Activated T-helper 2 cell treated with anti-CD3 and anti-CD28 coated beads, Interferon-gamma antibody, Interleukin-2, Interleukin-4, amounts not matched to agents 10 μg/mL and 5 μg/mL and 100 μg/mL, durations not matched to agents 14 hours and 24 hours and 36 hours (primary cell): ENCODE measurements around the gene PTPRF. TPM values are rescaled to one million over a fixed set of nuclear protein-coding genes. Genes with fewer than 3 reads are reported as not detected.
A peak's percentile ranks its signal among the peaks of the same experiment; 100 is the strongest.
"Not testable (repeated sequence)": the region's sequence is repeated elsewhere in the genome, so short reads cannot be mapped to it uniquely, and the experiment has no call there.

ENCODE experiments used
- DNase-seq: peaks from one replicate; pipeline ENCODE4 v3.0.0; 2021; ENCODE audit warnings: low spot score
- H3K27ac Mint-ChIP-seq: one replicate; pipeline ENCODE4 v1.8.0; 2021; ENCODE audit warnings: mixed read lengths
- H3K27me3 Mint-ChIP-seq: one replicate; pipeline ENCODE4 v1.8.0; 2021; ENCODE audit warnings: low read depth, mixed read lengths
- H3K36me3 Mint-ChIP-seq: one replicate; pipeline ENCODE4 v1.8.0; 2021; ENCODE audit warnings: low read depth, mixed read lengths
- H3K4me1 Mint-ChIP-seq: one replicate; pipeline ENCODE4 v1.8.0; 2021; ENCODE audit warnings: low read depth, mixed read lengths
- H3K4me3 Mint-ChIP-seq: one replicate; pipeline ENCODE4 v1.8.0; 2021; ENCODE audit warnings: low read depth, mild to moderate bottlenecking, moderate library complexity, mixed read lengths
- H3K9me3 Mint-ChIP-seq: one replicate; pipeline ENCODE4 v1.8.0; 2021; ENCODE audit warnings: mixed read lengths
- intact Hi-C: fragments of 100-400 bp; cut with micrococcal nuclease; formaldehyde crosslinking; loops from one replicate; pipeline ENCODE4 v1.15.1; 2023
- total RNA-seq: library from RNA; stranded (reverse); gene quantifications from 2 replicates; pipeline ENCODE4 v1.2.3, GENCODE V29; 2022

The PTPRF gene
- total RNA-seq, result 3.0 and 3.2 TPM in 2 replicates

- intact Hi-C loops, result loop anchor here (5.0 kb wide), 1 partner anchor 177 kb away; the partner anchor contains the start of gene ST3GAL3
- no peak for DNase-seq
- Mint-ChIP-seq H3K4me1 (peaks cover 15% of the 10 kb centered on the region), H3K4me3 (peak within 1 kb of the TSS; percentile 87), H3K36me3 (no peaks in the 10 kb centered on the region), H3K27ac (peak within 1 kb of the TSS; percentile 48), H3K9me3 (no peaks in the 10 kb centered on the region), H3K27me3 (peaks cover 47% of the 10 kb centered on the region)
These were observed at the start of gene PTPRF for GRCh38 chr1:43530483-43531106. Gene PTPRF (plus strand): TSS chr1:43530883. CDS start chr1:43545076, 14,193 bp downstream.

DNA sequence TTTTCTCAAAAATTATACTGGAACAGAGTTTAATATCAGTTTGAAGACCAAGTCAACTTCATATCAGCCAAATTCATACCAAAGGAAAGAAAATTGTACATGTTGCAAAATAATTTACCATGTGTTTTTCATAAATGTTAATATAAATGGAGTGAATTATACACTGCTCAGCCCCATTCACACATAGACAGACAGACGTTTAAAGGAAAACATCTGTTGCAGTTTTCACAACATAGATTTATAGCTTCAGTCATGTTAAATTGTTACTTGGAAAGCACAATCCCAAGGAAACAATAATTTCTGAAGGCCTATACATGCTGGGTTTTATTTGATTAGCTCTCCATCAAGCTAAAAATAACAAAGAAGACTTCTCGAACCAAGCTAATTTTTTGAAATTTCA lies 49.2 kb upstream of the PTPRF start:
- Mint-ChIP-seq H3K9me3 (no peaks in the 10 kb centered on the region), H3K27ac (no peak overlapping the region), H3K4me3 (no peak overlapping the region), H3K36me3 (no peaks in the 10 kb centered on the region), H3K4me1 (peaks cover 6% of the 10 kb centered on the region), H3K27me3 (peaks cover 20% of the 10 kb centered on the region)
- no peak for DNase-seq
- intact Hi-C loops, result no loop called here

GRCh38 chr1:43482215-43482614 lies 48.5 kb upstream of the PTPRF start:
- H3K36me3 Mint-ChIP-seq, result no peaks in the 10 kb centered on the region
- H3K27me3 Mint-ChIP-seq, result peaks cover 15% of the 10 kb centered on the region
- intact Hi-C loops, result no loop called here
- no peak for DNase-seq
- H3K9me3 Mint-ChIP-seq, result peaks cover 4% of the 10 kb centered on the region
- no peak overlapping the region for H3K4me3 Mint-ChIP-seq
- H3K27ac Mint-ChIP-seq, result no peak overlapping the region
- peaks cover 6% of the 10 kb centered on the region for H3K4me1 Mint-ChIP-seq

- H3K27ac Mint-ChIP-seq, result no peak overlapping the region
- H3K9me3 Mint-ChIP-seq, result peaks cover 20% of the 10 kb centered on the region
- no peak for DNase-seq
- no peaks in the 10 kb centered on the region for H3K36me3 Mint-ChIP-seq
- peaks cover 8% of the 10 kb centered on the region for H3K27me3 Mint-ChIP-seq
- intact Hi-C loops, result no loop called here
- H3K4me1 Mint-ChIP-seq, result peaks cover 6% of the 10 kb centered on the region
- no peak overlapping the region for H3K4me3 Mint-ChIP-seq
These were observed 46.3 kb upstream of the PTPRF start for GRCh38 chr1:43484367-43484766.

- intact Hi-C loops, result no loop called here
- no peak overlapping the region for H3K27ac Mint-ChIP-seq
- H3K4me3 Mint-ChIP-seq, result no peak overlapping the region
- peaks cover 40% of the 10 kb centered on the region for H3K9me3 Mint-ChIP-seq
- no peaks in the 10 kb centered on the region for H3K36me3 Mint-ChIP-seq
- no peaks in the 10 kb centered on the region for H3K4me1 Mint-ChIP-seq
- H3K27me3 Mint-ChIP-seq, result peaks cover 9% of the 10 kb centered on the region
- no peak for DNase-seq
These were observed 42.5 kb upstream of the PTPRF start for GRCh38 chr1:43488165-43488564.

DNA sequence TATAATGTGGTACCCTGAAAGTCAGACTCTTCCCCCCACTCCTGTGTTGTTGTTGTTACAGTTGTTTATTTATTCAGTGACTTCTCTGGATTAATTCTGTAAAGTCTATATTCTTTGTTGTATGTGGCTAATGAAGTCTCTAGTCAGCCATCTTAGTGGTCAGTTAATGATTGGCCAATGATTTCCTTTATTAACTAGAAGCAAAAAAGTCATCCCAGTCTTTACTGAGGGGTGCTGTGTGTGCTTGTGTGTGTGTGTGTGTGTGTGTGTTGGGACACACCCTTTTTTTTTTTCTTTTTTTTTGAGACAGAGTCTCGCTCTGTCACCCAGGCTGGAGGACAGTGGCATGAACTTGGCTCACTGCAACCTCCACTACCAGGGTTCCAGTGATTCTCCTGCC lies 39.6 kb upstream of the PTPRF start:
- Mint-ChIP-seq H3K4me3 (no peak overlapping the region), H3K4me1 (no peaks in the 10 kb centered on the region), H3K9me3 (peaks cover 40% of the 10 kb centered on the region), H3K36me3 (no peaks in the 10 kb centered on the region), H3K27me3 (peaks cover 15% of the 10 kb centered on the region), H3K27ac (no peak overlapping the region)
- DNase-seq, result no peak
- intact Hi-C loops, result no loop called here

GRCh38 chr1:43492826-43493225 lies 37.9 kb upstream of the PTPRF start:
- Mint-ChIP-seq H3K27me3 (peaks cover 20% of the 10 kb centered on the region), H3K4me1 (no peaks in the 10 kb centered on the region), H3K9me3 (peaks cover 33% of the 10 kb centered on the region), H3K36me3 (no peaks in the 10 kb centered on the region), H3K4me3 (no peak overlapping the region), H3K27ac (no peak overlapping the region)
- DNase-seq, result no peak
- intact Hi-C loops, result no loop called here

DNA sequence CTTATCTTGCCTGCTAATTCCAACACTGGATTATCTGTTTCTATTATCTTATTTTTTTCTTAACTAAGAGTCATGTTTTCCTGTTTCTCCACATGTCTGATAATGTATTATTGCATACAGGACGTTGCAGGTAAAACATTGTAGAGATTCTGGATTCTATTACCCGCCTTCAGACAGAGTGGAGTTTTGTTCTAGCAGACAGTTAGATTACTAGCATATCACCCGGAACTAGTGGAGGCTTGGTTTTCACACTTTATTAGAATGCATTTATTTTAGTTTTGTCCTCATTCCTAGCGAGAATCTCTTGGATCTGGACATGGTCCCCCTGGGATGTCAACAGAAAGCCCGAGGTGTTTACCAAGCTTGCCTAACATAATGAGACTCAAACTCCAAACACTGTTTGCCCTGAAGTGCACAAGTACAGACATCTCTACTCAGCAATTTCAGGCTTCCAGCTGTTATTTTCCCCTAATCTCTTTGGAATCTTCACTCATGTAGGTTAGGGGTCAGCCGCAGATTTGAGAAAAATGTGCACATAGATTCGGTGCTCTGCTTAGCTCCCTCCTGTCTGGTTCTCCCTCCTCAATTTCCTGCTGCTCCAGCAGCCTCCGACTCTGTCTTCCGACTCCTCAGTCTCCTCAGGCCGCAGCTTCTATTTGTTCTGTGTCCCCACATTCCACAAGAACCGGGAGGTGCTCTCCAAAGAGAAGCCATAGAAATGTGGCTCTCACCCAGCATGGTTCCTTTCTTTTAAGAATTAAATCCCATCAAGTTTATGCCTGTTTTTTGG lies 36.8 kb upstream of the PTPRF start:
- Mint-ChIP-seq H3K4me3 (no peak overlapping the region), H3K36me3 (no peaks in the 10 kb centered on the region), H3K27me3 (peaks cover 21% of the 10 kb centered on the region), H3K4me1 (no peaks in the 10 kb centered on the region), H3K27ac (no peak overlapping the region), H3K9me3 (peaks cover 25% of the 10 kb centered on the region)
- no peak for DNase-seq
- intact Hi-C loops, result no loop called here

DNA sequence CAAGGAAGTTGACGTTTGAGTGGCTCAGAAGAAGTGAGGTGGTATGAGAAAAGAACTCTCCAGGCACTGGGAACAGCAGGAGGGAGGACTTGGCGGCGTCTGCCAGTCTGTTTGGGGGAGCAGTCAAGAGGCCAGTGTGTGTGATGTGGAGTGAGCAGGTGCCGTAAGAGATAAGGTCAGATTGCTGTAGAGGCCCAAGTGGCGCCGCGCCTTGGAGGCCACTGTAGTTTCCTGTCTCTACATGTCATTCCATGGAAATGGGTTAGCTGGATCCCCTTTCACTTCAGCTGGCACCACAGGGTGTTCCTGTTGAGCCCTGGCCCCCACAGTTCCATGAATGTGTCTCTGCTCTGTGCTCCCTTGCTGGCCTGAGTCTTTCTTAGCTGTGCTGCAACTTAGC lies 35.5 kb upstream of the PTPRF start:
- intact Hi-C loops, result no loop called here
- no peaks in the 10 kb centered on the region for H3K4me1 Mint-ChIP-seq
- no peaks in the 10 kb centered on the region for H3K36me3 Mint-ChIP-seq
- no peak overlapping the region for H3K4me3 Mint-ChIP-seq
- H3K27me3 Mint-ChIP-seq, result peaks cover 21% of the 10 kb centered on the region
- peaks cover 14% of the 10 kb centered on the region for H3K9me3 Mint-ChIP-seq
- H3K27ac Mint-ChIP-seq, result no peak overlapping the region
- no peak for DNase-seq

GRCh38 chr1:43499898-43500297 lies 30.8 kb upstream of the PTPRF start:
- no peaks in the 10 kb centered on the region for H3K9me3 Mint-ChIP-seq
- no peak overlapping the region for H3K27ac Mint-ChIP-seq
- H3K36me3 Mint-ChIP-seq, result no peaks in the 10 kb centered on the region
- no peaks in the 10 kb centered on the region for H3K4me1 Mint-ChIP-seq
- no peak overlapping the region for H3K4me3 Mint-ChIP-seq
- peaks cover 16% of the 10 kb centered on the region for H3K27me3 Mint-ChIP-seq
- intact Hi-C loops, result no loop called here
- no peak for DNase-seq

DNA sequence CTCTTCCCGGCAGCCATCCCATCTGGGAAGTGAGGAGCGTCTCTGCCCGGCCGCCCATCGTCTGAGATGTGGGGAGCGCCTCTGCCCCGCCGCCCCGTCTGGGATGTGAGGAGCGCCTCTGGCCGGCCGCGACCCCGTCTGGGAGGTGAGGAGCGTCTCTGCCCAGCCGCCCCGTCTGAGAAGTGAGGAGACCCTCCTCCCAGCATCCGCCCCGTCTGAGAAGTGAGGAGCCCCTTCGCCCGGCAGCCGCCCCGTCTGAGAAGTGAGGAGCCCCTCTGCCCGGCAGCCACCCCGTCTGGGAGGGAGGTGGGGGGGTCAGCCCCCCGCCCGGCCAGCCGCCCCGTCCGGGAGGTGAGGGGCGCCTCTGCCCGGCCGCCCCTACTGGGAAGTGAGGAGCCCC lies 28.9 kb upstream of the PTPRF start:
- H3K36me3 Mint-ChIP-seq, H3K9me3 Mint-ChIP-seq, intact Hi-C loops, DNase-seq, H3K4me1 Mint-ChIP-seq, H3K4me3 Mint-ChIP-seq, H3K27ac Mint-ChIP-seq: not testable (repeated sequence)
- H3K27me3 Mint-ChIP-seq, result peaks cover 10% of the 10 kb centered on the region

DNA sequence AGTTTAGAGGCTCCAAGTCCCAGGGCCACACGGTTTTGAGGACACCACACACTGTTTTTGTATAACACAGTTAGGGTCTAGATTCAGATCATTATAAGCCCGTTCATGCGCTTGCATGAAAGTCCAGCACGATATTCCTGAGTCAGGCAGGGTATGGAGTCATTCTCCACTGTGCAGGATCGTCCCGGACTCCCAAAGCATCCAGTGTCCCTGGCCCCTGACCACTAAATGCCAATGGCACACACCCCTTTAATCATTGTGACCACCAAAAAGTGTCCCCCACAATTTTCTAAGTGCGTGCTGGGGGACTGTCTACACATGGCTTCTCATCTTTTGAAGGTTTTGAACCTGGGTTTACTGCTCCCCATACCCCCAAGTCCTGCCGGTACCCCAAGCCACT lies 27.1 kb upstream of the PTPRF start:
- intact Hi-C loops, result no loop called here
- Mint-ChIP-seq H3K4me1 (peaks cover 2% of the 10 kb centered on the region), H3K27ac (no peak overlapping the region), H3K36me3 (no peaks in the 10 kb centered on the region), H3K27me3 (peaks cover 10% of the 10 kb centered on the region), H3K9me3 (no peaks in the 10 kb centered on the region), H3K4me3 (no peak overlapping the region)
- DNase-seq, result no peak

DNA sequence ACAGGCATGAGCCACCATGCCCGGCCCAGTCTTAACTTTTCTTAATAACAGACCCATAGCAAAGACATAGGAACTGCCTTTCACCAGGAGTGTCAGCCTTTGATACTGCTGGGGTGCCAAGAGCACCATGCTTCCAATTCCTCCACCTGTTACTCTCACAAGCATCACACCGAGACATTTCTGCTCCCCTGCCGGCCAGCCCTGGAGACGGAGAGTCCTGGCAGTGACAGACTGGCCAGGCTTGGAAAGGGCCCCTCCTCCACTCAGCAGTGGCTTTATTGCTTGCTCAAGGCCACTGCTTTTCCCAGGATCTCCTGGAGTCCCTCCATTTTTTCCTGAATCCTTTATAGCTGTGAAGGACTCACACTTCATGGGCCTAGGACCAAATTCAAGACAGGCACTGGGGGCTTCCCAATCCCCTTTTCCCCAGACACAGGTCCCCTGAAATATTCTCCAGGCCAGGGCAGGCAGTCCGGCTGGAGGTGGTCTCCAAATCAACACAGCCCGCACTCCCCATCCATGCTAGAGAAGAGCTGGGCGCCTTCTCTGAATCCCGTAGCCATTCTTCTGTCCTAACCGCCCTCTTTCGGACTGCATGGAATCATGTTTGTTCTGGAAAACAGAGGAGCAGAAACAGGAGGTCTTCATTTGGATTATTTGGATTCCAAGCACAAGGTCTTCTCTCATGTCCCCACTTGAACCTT lies 25.5 kb upstream of the PTPRF start:
- H3K9me3 Mint-ChIP-seq, result no peaks in the 10 kb centered on the region
- no peak overlapping the region for H3K4me3 Mint-ChIP-seq
- no peak overlapping the region for H3K27ac Mint-ChIP-seq
- peaks cover 17% of the 10 kb centered on the region for H3K4me1 Mint-ChIP-seq
- no peak for DNase-seq
- no peaks in the 10 kb centered on the region for H3K36me3 Mint-ChIP-seq
- intact Hi-C loops, result no loop called here
- peaks cover 5% of the 10 kb centered on the region for H3K27me3 Mint-ChIP-seq
